GM19372 (cell line): ENCODE results near the gene ENOX1.

Source experiments
- ATAC-seq: cut with Tn5 transposase; IDR thresholded peaks from one replicate; pipeline ENCODE4 v1.9.1; 2021; ENCODE audit warnings: mild to moderate bottlenecking, low read depth, moderate library complexity; ENCODE audit not compliant: unreplicated experiment

Gene ENOX1

GRCh38 chr13:43333176-43333575 is 453.6 kb downstream of the ENOX1 start:
- no peak for ATAC-seq

GRCh38 chr13:43331672-43332071 is 455.1 kb downstream of the ENOX1 start:
- no peak for ATAC-seq

- ATAC-seq, result no peak
Measured at GRCh38 chr13:43329702-43330101, 457.1 kb downstream of the ENOX1 start.

GRCh38 chr13:43328907-43329306 is 457.9 kb downstream of the ENOX1 start:
- no peak for ATAC-seq

- no peak for ATAC-seq
Measured at GRCh38 chr13:43326100-43326499, 460.7 kb downstream of the ENOX1 start.

GRCh38 chr13:43325636-43326035 is 461.1 kb downstream of the ENOX1 start:
- no peak for ATAC-seq

- no peak for ATAC-seq
Measured at GRCh38 chr13:43324129-43324528, 462.6 kb downstream of the ENOX1 start.

GRCh38 chr13:43319617-43320444 is 466.9 kb downstream of the ENOX1 start:
- no peak for ATAC-seq

- ATAC-seq, result no peak
Measured at GRCh38 chr13:43316946-43317353, 469.8 kb downstream of the ENOX1 start.

GRCh38 chr13:43316281-43316680 is 470.5 kb downstream of the ENOX1 start:
- ATAC-seq, result no peak

- no peak for ATAC-seq
Measured at GRCh38 chr13:43315522-43315921, 471.2 kb downstream of the ENOX1 start.

GRCh38 chr13:43309311-43309710 is 477.5 kb downstream of the ENOX1 start:
- ATAC-seq, result no peak

- ATAC-seq, result peak; percentile 55
Measured at GRCh38 chr13:43307921-43308433, 478.8 kb downstream of the ENOX1 start.

- no peak for ATAC-seq
Measured at GRCh38 chr13:43307221-43307920, 479.4 kb downstream of the ENOX1 start.

GRCh38 chr13:43306372-43306771 is 480.4 kb downstream of the ENOX1 start:
- no peak for ATAC-seq

- ATAC-seq, result no peak
Measured at GRCh38 chr13:43305416-43305815, 481.4 kb downstream of the ENOX1 start.

GRCh38 chr13:43304945-43305344 is 481.8 kb downstream of the ENOX1 start:
- no peak for ATAC-seq

GRCh38 chr13:43304449-43304848 is 482.3 kb downstream of the ENOX1 start:
- ATAC-seq, result no peak

- ATAC-seq, result no peak
Measured at GRCh38 chr13:43303033-43303729, 483.6 kb downstream of the ENOX1 start.

- no peak for ATAC-seq
Measured at GRCh38 chr13:43301346-43301969, 485.3 kb downstream of the ENOX1 start.

- no peak for ATAC-seq
Measured at GRCh38 chr13:43300865-43301264, 485.9 kb downstream of the ENOX1 start.
